Endometrial microvascular endothelial cells (primary cell): ENCODE results near the gene SORD. TPM values are rescaled to one million over a fixed set of nuclear protein-coding genes. Genes with fewer than 3 reads are reported as not detected.

Experiments
- in situ Hi-C: cut with HindIII; loops from 2 replicates; pipeline ENCODE4 v1.10.0; 2017; ENCODE audit warnings: low sequenced_read_pairs, low pct_unique_long_range_greater_than_20kb; ENCODE audit errors: inconsistent ontology term
- total RNA-seq: library from RNA; depleted of rRNA; stranded (reverse); fragments of >200 nt; gene quantifications from one replicate; pipeline ENCODE4 v1.2.3, GENCODE V29; 2015; ENCODE audit errors: inconsistent ontology term

SORD gene
- total RNA-seq, 1 donor from 2014 or later = 21.6 TPM

GRCh38 chr15:45110256-45110820 lies 87.3 kb downstream of the SORD start:
- in situ Hi-C loops = no loop called here

GRCh38 chr15:45111390-45112142 lies 88.6 kb downstream of the SORD start:
- in situ Hi-C loops = no loop called here

- in situ Hi-C loops = no loop called here
These were observed 89.2 kb downstream of the SORD start for GRCh38 chr15:45112143-45112590.

GRCh38 chr15:45112591-45113379 lies 89.8 kb downstream of the SORD start:
- in situ Hi-C loops = no loop called here

GRCh38 chr15:45113380-45113990 lies 90.5 kb downstream of the SORD start:
- in situ Hi-C loops = no loop called here

- in situ Hi-C loops = no loop called here
These were observed 91.2 kb downstream of the SORD start, which contains the start of the genes DUOX2 and DUOXA2 for GRCh38 chr15:45114076-45114750. Gene DUOX2 (minus strand): TSS chr15:45114172. CDS start chr15:45113411, 761 bp downstream. Gene DUOXA2 (plus strand): TSS chr15:45114326. CDS start chr15:45114606, 280 bp downstream.

GRCh38 chr15:45114751-45115085 lies 91.7 kb downstream of the SORD start:
- in situ Hi-C loops = no loop called here

- in situ Hi-C loops = no loop called here
These were observed 92.4 kb downstream of the SORD start for GRCh38 chr15:45115312-45115820.

GRCh38 chr15:45116006-45116481 lies 93.0 kb downstream of the SORD start:
- in situ Hi-C loops = no loop called here

- in situ Hi-C loops = no loop called here
These were observed 93.7 kb downstream of the SORD start for GRCh38 chr15:45116482-45117307.

- in situ Hi-C loops = no loop called here
These were observed 94.5 kb downstream of the SORD start for GRCh38 chr15:45117308-45118130.

GRCh38 chr15:45118131-45118588 lies 95.2 kb downstream of the SORD start:
- in situ Hi-C loops = no loop called here

- in situ Hi-C loops = no loop called here
These were observed 96.0 kb downstream of the SORD start for GRCh38 chr15:45118996-45119395.

- in situ Hi-C loops = no loop called here
These were observed 97.3 kb downstream of the SORD start for GRCh38 chr15:45120081-45120972.

GRCh38 chr15:45121020-45121419 lies 98.0 kb downstream of the SORD start:
- in situ Hi-C loops = no loop called here
